IgD-negative memory B cell (primary cell): ENCODE results near the gene USP31. TPM values are rescaled to one million over a fixed set of nuclear protein-coding genes. Genes with fewer than 3 reads are reported as not detected.

Source experiments
- H3K27ac Mint-ChIP-seq, 3 donors: one replicate each; pipeline ENCODE4 v1.8.0; 2020 to 2022; ENCODE audit warnings: mild to moderate bottlenecking in 3 of 3, mixed read lengths in 3 of 3, moderate library complexity in 1 of 3
- H3K27me3 Mint-ChIP-seq: one replicate; pipeline ENCODE4 v1.8.0; 2021; ENCODE audit warnings: mixed read lengths
- H3K36me3 Mint-ChIP-seq: one replicate; pipeline ENCODE4 v1.8.0; 2020; ENCODE audit warnings: mild to moderate bottlenecking, mixed read lengths
- H3K4me1 Mint-ChIP-seq, 3 donors: one replicate each; pipeline ENCODE4 v1.8.0; 2020 to 2022; ENCODE audit warnings: mixed read lengths in 3 of 3, mild to moderate bottlenecking in 1 of 3
- H3K4me3 Mint-ChIP-seq, 4 donors: one replicate each; pipeline ENCODE4 v1.8.0; 2020 to 2022; ENCODE audit warnings: mild to moderate bottlenecking in 4 of 4, mixed read lengths in 4 of 4, moderate library complexity in 3 of 4
- H3K9me3 Mint-ChIP-seq, 3 donors: one replicate each; pipeline ENCODE4 v1.8.0; 2020 to 2021; ENCODE audit warnings: mixed read lengths in 3 of 3, mild to moderate bottlenecking in 1 of 3
- polyA plus RNA-seq: library from polyadenylated mRNA; unstranded; fragments of 300-500 nt; fragmentation: Illumina TruSeq; gene quantifications from one replicate; pipeline ENCODE4 v1.2.3, GENCODE V29; 2021

Gene USP31
- polyA plus RNA-seq, 1 donor from 2014 or later = 0.44 TPM

DNA sequence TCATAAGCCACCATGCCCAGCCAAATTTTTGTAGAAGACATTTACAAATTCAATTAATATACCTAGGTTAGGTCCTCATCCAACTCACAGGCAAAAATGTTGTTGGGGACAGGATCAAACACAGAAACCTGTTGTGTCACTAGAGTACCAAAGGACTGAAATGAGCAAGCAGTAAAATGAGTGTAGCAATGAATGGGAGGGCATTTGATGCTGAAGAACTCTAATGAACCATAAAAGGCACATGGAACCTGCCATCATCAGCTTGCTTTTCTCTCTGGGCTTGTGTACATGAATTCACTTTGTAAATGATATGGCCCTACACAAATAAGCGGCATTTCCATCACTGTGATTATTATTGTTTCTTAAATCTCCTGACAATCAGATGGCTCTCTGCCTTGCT, 17.8 kb downstream of the USP31 start:
- H3K9me3 Mint-ChIP-seq = peaks cover 0 to 7% (median 3%) of the 10 kb centered on the region in 3 donors
- H3K27me3 Mint-ChIP-seq = no peaks in the 10 kb centered on the region
- peaks cover 1 to 3% (median 2%) of the 10 kb centered on the region in 3 donors for H3K4me1 Mint-ChIP-seq
- no peak overlapping the region for H3K27ac Mint-ChIP-seq
- peaks cover 3% of the 10 kb centered on the region for H3K36me3 Mint-ChIP-seq
- H3K4me3 Mint-ChIP-seq = no peak overlapping the region

DNA sequence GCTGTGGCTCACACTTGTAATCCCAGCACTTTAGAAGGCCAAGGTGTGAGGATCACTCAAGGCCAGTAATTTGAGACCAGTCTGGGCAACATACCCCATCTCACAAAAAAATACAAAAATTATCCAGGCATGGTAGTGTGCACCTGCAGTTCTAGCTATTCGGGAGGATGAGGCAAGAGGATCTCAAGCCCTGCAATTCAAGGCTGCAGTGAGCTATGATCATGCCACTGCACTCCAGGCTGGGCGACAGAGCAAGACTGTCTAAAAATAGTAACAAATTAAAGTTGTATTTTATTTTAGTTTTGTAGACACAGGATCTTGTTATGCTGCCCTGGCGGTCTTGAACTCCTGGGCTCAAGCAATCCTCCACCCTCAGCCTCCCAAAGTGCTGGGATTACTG, 18.2 kb downstream of the USP31 start:
- Mint-ChIP-seq H3K9me3 (peaks cover 0 to 5% (median 3%) of the 10 kb centered on the region in 3 donors), H3K27ac (no peak overlapping the region), H3K36me3 (peaks cover 2% of the 10 kb centered on the region), H3K4me3 (no peak overlapping the region), H3K27me3 (no peaks in the 10 kb centered on the region), H3K4me1 (peaks cover 1 to 3% (median 2%) of the 10 kb centered on the region in 3 donors)

GRCh38 chr16:23129686-23130085, 19.6 kb downstream of the USP31 start:
- H3K27me3 Mint-ChIP-seq = no peaks in the 10 kb centered on the region
- no peak overlapping the region for H3K27ac Mint-ChIP-seq
- H3K36me3 Mint-ChIP-seq = no peaks in the 10 kb centered on the region
- no peak overlapping the region for H3K4me3 Mint-ChIP-seq
- H3K9me3 Mint-ChIP-seq = no peaks in the 10 kb centered on the region
- H3K4me1 Mint-ChIP-seq = peaks cover 1 to 4% (median 3%) of the 10 kb centered on the region in 3 donors

DNA sequence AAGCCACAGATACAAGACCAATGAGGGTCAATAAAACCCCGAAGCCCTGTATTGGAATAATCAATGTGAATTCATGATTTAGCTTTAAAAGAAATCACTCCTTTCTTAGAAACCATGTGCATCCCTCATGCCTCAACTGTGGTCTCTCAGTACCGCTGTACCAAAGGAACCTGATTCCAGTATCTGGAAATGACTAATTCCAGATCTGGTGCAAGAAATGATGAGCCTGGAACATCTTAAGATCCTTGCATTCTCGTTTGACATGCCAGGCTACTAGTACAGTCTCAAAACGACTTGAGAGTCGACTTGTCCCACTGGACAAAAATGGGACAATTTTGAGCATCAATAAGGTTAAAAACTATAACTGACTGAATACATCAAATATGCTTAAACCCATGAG, 21.2 kb downstream of the USP31 start:
- Mint-ChIP-seq H3K9me3 (no peaks in the 10 kb centered on the region), H3K27me3 (no peaks in the 10 kb centered on the region), H3K36me3 (no peaks in the 10 kb centered on the region), H3K4me3 (no peak overlapping the region), H3K27ac (no peak overlapping the region), H3K4me1 (peaks cover 1 to 4% (median 2%) of the 10 kb centered on the region in 3 donors)

DNA sequence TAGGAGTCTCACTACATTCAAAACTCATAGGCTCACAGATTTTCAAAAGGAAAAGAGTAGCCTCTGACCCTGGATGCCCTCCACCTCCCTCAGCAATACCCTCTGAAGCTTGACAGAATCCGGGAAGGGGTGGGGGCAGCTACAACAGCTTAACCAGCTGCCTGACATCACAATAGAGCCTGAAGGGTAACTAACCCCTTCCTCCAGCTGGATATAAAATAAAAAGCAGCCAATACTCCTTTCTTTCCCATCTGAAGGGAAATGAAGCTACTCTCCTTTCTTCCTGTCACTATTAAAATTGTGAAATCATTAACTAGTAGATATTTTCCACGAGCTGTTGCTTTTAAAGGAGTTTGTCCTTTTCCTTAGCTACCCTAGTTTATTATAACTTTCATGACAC, 24.0 kb downstream of the USP31 start:
- H3K4me1 Mint-ChIP-seq = peaks cover 0 to 2% (median 1%) of the 10 kb centered on the region in 3 donors
- H3K27ac Mint-ChIP-seq = no peak overlapping the region
- no peak overlapping the region for H3K4me3 Mint-ChIP-seq
- no peaks in the 10 kb centered on the region for H3K27me3 Mint-ChIP-seq
- H3K36me3 Mint-ChIP-seq = no peaks in the 10 kb centered on the region
- no peaks in the 10 kb centered on the region for H3K9me3 Mint-ChIP-seq

- no peak overlapping the region for H3K27ac Mint-ChIP-seq
- H3K27me3 Mint-ChIP-seq = no peaks in the 10 kb centered on the region
- H3K9me3 Mint-ChIP-seq = no peaks in the 10 kb centered on the region
- peaks cover 0 to 2% (median 1%) of the 10 kb centered on the region in 3 donors for H3K4me1 Mint-ChIP-seq
- H3K36me3 Mint-ChIP-seq = no peaks in the 10 kb centered on the region
- no peak overlapping the region for H3K4me3 Mint-ChIP-seq
Observed at GRCh38 chr16:23124315-23124714, 24.9 kb downstream of the USP31 start.

- Mint-ChIP-seq H3K9me3 (no peaks in the 10 kb centered on the region), H3K27me3 (no peaks in the 10 kb centered on the region), H3K4me3 (no peak overlapping the region), H3K36me3 (no peaks in the 10 kb centered on the region), H3K27ac (no peak overlapping the region), H3K4me1 (peaks cover 0 to 2% (median 0%) of the 10 kb centered on the region in 3 donors)
Observed at GRCh38 chr16:23122144-23122543, 27.1 kb downstream of the USP31 start.

GRCh38 chr16:23121024-23121423, 28.2 kb downstream of the USP31 start:
- Mint-ChIP-seq H3K9me3 (no peaks in the 10 kb centered on the region), H3K27me3 (no peaks in the 10 kb centered on the region), H3K4me3 (no peak overlapping the region), H3K36me3 (no peaks in the 10 kb centered on the region), H3K27ac (no peak overlapping the region), H3K4me1 (peaks cover 0 to 2% (median 0%) of the 10 kb centered on the region in 3 donors)

- Mint-ChIP-seq H3K27ac (no peak overlapping the region), H3K9me3 (no peaks in the 10 kb centered on the region), H3K36me3 (no peaks in the 10 kb centered on the region), H3K4me3 (no peak overlapping the region), H3K4me1 (peaks cover 0 to 2% (median 0%) of the 10 kb centered on the region in 3 donors), H3K27me3 (no peaks in the 10 kb centered on the region)
Observed at GRCh38 chr16:23120562-23120961, 28.7 kb downstream of the USP31 start.

- Mint-ChIP-seq H3K4me3 (no peak overlapping the region), H3K9me3 (no peaks in the 10 kb centered on the region), H3K27me3 (no peaks in the 10 kb centered on the region), H3K36me3 (peaks cover 3% of the 10 kb centered on the region), H3K4me1 (no peaks in the 10 kb centered on the region), H3K27ac (no peak overlapping the region)
Observed at GRCh38 chr16:23119570-23119969, 29.7 kb downstream of the USP31 start.

- H3K27ac Mint-ChIP-seq = no peak overlapping the region
- H3K4me1 Mint-ChIP-seq = peaks cover 0 to 2% (median 0%) of the 10 kb centered on the region in 3 donors
Observed at GRCh38 chr16:23114131-23114904, 34.9 kb downstream of the USP31 start.

GRCh38 chr16:23113185-23113584, 36.1 kb downstream of the USP31 start:
- no peak overlapping the region for H3K4me3 Mint-ChIP-seq
- H3K36me3 Mint-ChIP-seq = peaks cover 6% of the 10 kb centered on the region
- no peak overlapping the region for H3K27ac Mint-ChIP-seq
- no peaks in the 10 kb centered on the region for H3K27me3 Mint-ChIP-seq
- no peaks in the 10 kb centered on the region for H3K9me3 Mint-ChIP-seq
- peaks cover 0 to 2% (median 0%) of the 10 kb centered on the region in 3 donors for H3K4me1 Mint-ChIP-seq

More at GRCh38 chr16:23114131-23114904, 34.9 kb downstream of the USP31 start:
- Mint-ChIP-seq H3K27me3 (no peaks in the 10 kb centered on the region), H3K4me3 (no peak overlapping the region), H3K9me3 (no peaks in the 10 kb centered on the region), H3K36me3 (peaks cover 6% of the 10 kb centered on the region)

DNA sequence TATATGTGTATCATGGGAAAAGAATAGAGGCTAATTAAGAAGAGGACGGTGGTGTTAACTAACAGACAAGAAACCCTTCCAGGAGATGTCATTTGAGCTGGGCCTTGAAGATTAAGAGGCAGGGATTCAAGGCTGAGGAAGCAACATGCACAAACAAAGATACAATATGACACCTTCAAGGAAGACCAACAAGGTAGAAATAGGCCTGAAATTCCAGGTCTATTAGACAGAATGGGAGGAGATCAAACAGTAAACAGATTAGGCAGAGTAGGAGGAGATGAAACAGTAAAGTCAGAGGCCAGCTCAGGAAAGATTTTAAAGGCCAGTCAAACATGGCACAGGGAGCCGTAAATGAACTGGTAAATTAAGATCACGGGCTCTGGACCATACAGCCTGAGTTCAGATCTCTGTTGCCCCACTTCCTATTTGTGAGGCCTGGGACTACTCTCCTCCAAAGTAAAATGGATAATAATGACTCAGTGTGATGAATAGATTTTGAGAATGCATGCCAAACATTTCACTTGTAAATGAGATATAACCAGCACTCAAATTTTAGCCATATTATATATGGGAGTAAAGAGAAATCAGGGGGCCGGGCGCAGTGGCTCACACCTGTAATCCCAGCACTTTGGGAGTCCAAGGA, 38.9 kb downstream of the USP31 start:
- Mint-ChIP-seq H3K4me3 (no peak overlapping the region), H3K27me3 (no peaks in the 10 kb centered on the region), H3K9me3 (no peaks in the 10 kb centered on the region), H3K36me3 (peaks cover 6% of the 10 kb centered on the region), H3K4me1 (peaks cover 0 to 2% (median 0%) of the 10 kb centered on the region in 3 donors), H3K27ac (no peak overlapping the region)

DNA sequence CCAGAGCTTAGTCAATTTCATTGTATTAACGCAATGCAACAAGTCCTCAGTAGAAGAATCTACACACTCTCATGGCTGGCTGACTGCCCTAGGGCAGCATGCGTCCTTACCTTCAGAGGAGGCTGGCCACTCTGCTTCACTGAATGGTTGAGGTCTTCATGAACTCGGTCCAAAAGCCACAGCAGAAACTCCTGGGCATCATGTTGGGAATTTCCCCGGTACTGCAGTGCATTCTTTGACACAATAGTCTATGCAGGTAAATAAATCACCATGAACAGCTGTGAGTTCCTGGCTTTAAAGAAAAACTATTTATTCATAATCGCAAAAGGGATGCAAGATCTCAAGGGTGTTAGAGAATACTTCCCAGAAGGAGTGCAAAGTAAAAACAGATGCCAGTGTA, 41.3 kb downstream of the USP31 start:
- H3K27ac Mint-ChIP-seq = no peak overlapping the region
- H3K27me3 Mint-ChIP-seq = no peaks in the 10 kb centered on the region
- H3K36me3 Mint-ChIP-seq = peaks cover 1% of the 10 kb centered on the region
- no peaks in the 10 kb centered on the region for H3K9me3 Mint-ChIP-seq
- H3K4me1 Mint-ChIP-seq = peaks cover 0 to 2% (median 0%) of the 10 kb centered on the region in 3 donors
- no peak overlapping the region for H3K4me3 Mint-ChIP-seq

- Mint-ChIP-seq H3K27ac (no peak overlapping the region), H3K9me3 (no peaks in the 10 kb centered on the region), H3K4me1 (peaks cover 0 to 2% (median 0%) of the 10 kb centered on the region in 3 donors), H3K27me3 (no peaks in the 10 kb centered on the region), H3K36me3 (peaks cover 1% of the 10 kb centered on the region), H3K4me3 (no peak overlapping the region)
Observed at GRCh38 chr16:23107117-23107516, 42.1 kb downstream of the USP31 start.

DNA sequence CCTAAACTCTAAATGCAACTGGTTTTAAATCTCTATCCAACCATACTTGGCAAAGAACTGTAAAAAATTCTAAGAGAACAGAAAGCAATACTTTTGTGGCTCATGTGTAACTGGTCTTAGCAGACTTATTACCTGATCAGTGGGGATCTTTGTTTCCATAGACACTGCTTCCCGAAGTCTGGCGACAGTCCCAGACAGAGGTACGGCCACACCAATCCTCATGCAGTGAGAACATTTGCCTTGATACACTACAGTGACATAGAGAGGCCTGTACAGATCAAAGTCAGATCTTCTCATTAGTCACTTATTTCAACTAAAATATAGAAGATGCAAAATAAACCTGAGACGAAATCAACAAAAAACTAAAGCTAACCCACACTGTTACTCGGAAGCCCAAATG, 43.9 kb downstream of the USP31 start:
- Mint-ChIP-seq H3K36me3 (no peaks in the 10 kb centered on the region), H3K9me3 (no peaks in the 10 kb centered on the region), H3K4me1 (peaks cover 0 to 1% (median 0%) of the 10 kb centered on the region in 3 donors), H3K27ac (no peak overlapping the region), H3K27me3 (no peaks in the 10 kb centered on the region), H3K4me3 (no peak overlapping the region)
